H9 (cell line): ENCODE results near the gene TIMM22. TPM values are rescaled to one million over a fixed set of nuclear protein-coding genes. Genes with fewer than 3 reads are reported as not detected.

Source experiments
- DNase-seq: peaks from one replicate; pipeline ENCODE4 v3.0.0-alpha.2; 2017
- H2AFZ ChIP-seq: one replicate; pipeline ENCODE4 v1.6.1; 2013; ENCODE audit warnings: mild to moderate bottlenecking, low read length, control low read depth, moderate library complexity
- H2AK5ac ChIP-seq: 2 replicates; pipeline ENCODE4 v1.6.1; 2013; ENCODE audit warnings: low read length, control low read depth, mixed read lengths; ENCODE audit not compliant: insufficient read length
- H2BK120ac ChIP-seq: one replicate; pipeline ENCODE4 v1.6.1; 2013; ENCODE audit warnings: low read depth, mild to moderate bottlenecking, low read length, control low read depth, inconsistent platforms; ENCODE audit not compliant: poor library complexity, severe bottlenecking
- H2BK12ac ChIP-seq: 2 replicates; pipeline ENCODE4 v1.6.1; 2013; ENCODE audit warnings: low read length, control low read depth, mixed read lengths, low read depth; ENCODE audit not compliant: insufficient read length
- H2BK15ac ChIP-seq: 2 replicates; pipeline ENCODE4 v1.6.1; 2013; ENCODE audit warnings: low read depth, low read length, control low read depth
- H2BK20ac ChIP-seq: one replicate; pipeline ENCODE4 v1.6.1; 2013; ENCODE audit warnings: low read depth, mild to moderate bottlenecking, low read length, control low read depth, inconsistent platforms; ENCODE audit not compliant: poor library complexity, severe bottlenecking
- H2BK5ac ChIP-seq: 2 replicates; pipeline ENCODE4 v1.6.1; 2013; ENCODE audit warnings: low read length, control low read depth, mixed read lengths; ENCODE audit not compliant: insufficient read length
- H3K14ac ChIP-seq: 2 replicates; pipeline ENCODE4 v1.6.1; 2013; ENCODE audit warnings: low read length, control low read depth; ENCODE audit not compliant: insufficient read depth
- H3K18ac ChIP-seq: 2 replicates; pipeline ENCODE4 v1.6.1; 2013; ENCODE audit warnings: low read depth, mild to moderate bottlenecking, mixed read lengths, low read length, control low read depth; ENCODE audit not compliant: insufficient read length
- H3K23ac ChIP-seq: 2 replicates; pipeline ENCODE4 v1.6.1; 2013; ENCODE audit warnings: low read length, control low read depth, mixed read lengths, low read depth; ENCODE audit not compliant: insufficient read length
- H3K23me2 ChIP-seq: 2 replicates; pipeline ENCODE4 v1.6.1; 2013; ENCODE audit warnings: low read depth, mild to moderate bottlenecking, mixed read lengths, low read length, control low read depth; ENCODE audit not compliant: insufficient read length, poor library complexity, severe bottlenecking
- H3K27ac ChIP-seq: 2 replicates; pipeline ENCODE4 v1.5.1; 2013; ENCODE audit warnings: low read length, control low read depth, mixed read lengths, low read depth; ENCODE audit not compliant: insufficient read length
- H3K27me3 ChIP-seq: 2 replicates; pipeline ENCODE4 v1.6.1; 2013; ENCODE audit warnings: low read length, control low read depth, inconsistent platforms; ENCODE audit not compliant: insufficient read depth
- H3K4ac ChIP-seq: 2 replicates; pipeline ENCODE4 v1.6.1; 2013; ENCODE audit warnings: low read depth, mild to moderate bottlenecking, control low read depth, inconsistent platforms, low read length, moderate library complexity
- H3K4me1 ChIP-seq: 2 replicates; pipeline ENCODE4 v1.6.1; 2013; ENCODE audit warnings: low read length, control low read depth, inconsistent platforms; ENCODE audit not compliant: insufficient read depth
- H3K4me2 ChIP-seq: 2 replicates; pipeline ENCODE4 v1.6.1; 2013; ENCODE audit warnings: low read length, control low read depth, mixed read lengths; ENCODE audit not compliant: insufficient read length, insufficient read depth
- H3K56ac ChIP-seq: 2 replicates; pipeline ENCODE4 v1.6.1; 2013; ENCODE audit warnings: low read depth, mild to moderate bottlenecking, mixed read lengths, low read length, control low read depth; ENCODE audit not compliant: insufficient read length
- H3K79me1 ChIP-seq: 2 replicates; pipeline ENCODE4 v1.6.1; 2013; ENCODE audit warnings: low read depth, mild to moderate bottlenecking, moderate library complexity, low read length, control low read depth, inconsistent platforms; ENCODE audit not compliant: insufficient read depth, poor library complexity, severe bottlenecking
- H3K79me2 ChIP-seq: 2 replicates; pipeline ENCODE4 v1.6.1; 2013; ENCODE audit warnings: low read length, control low read depth, inconsistent platforms; ENCODE audit not compliant: insufficient read depth
- H3K9ac ChIP-seq: 2 replicates; pipeline ENCODE4 v1.6.1; 2013; ENCODE audit warnings: low read length, control low read depth, mixed read lengths; ENCODE audit not compliant: insufficient read length; ENCODE audit errors: extremely low read depth
- H3K9me3 ChIP-seq: one replicate; pipeline ENCODE4 v1.6.1; 2013; ENCODE audit warnings: low read depth, low read length, inconsistent platforms; ENCODE audit not compliant: control insufficient read depth
- H3T11ph ChIP-seq: one replicate; pipeline ENCODE4 v1.6.1; 2013; ENCODE audit warnings: mild to moderate bottlenecking, low read length, control low read depth, inconsistent platforms
- H4K20me1 ChIP-seq: one replicate; pipeline ENCODE4 v1.6.1; 2013; ENCODE audit not compliant: control insufficient read depth, insufficient read length, insufficient read depth
- H4K5ac ChIP-seq: 2 replicates; pipeline ENCODE4 v1.6.1; 2013; ENCODE audit warnings: low read depth, mild to moderate bottlenecking, mixed read lengths, low read length, control low read depth; ENCODE audit not compliant: insufficient read length
- H4K8ac ChIP-seq: replicated peaks from 2 replicates; pipeline ENCODE4 v1.6.1; 2013; ENCODE audit warnings: low read length, control low read depth, mixed read lengths, low read depth; ENCODE audit not compliant: insufficient read length
- H4K91ac ChIP-seq: 2 replicates; pipeline ENCODE4 v1.6.1; 2013; ENCODE audit warnings: low read depth, mild to moderate bottlenecking, moderate library complexity, mixed read lengths, low read length, control low read depth; ENCODE audit not compliant: insufficient read length
- H3K27ac Mint-ChIP-seq, 3 experiments: 2 replicates in 2 of 3; 3 replicates in 1 of 3; pipeline ENCODE4 v1.8.0; 2020 to 2021; ENCODE audit warnings: mixed read lengths in 3 of 3, mild to moderate bottlenecking in 1 of 3, moderate library complexity in 1 of 3
- H3K27me3 Mint-ChIP-seq: 2 replicates; pipeline ENCODE4 v1.8.0; 2021; ENCODE audit warnings: low read depth, mild to moderate bottlenecking, moderate library complexity, mixed read lengths
- H3K36me3 Mint-ChIP-seq, 3 experiments: 2 replicates in 2 of 3; 3 replicates in 1 of 3; pipeline ENCODE4 v1.8.0; 2020 to 2021; ENCODE audit warnings: low read depth in 3 of 3, mixed read lengths in 3 of 3; ENCODE audit not compliant: insufficient read depth in 1 of 3
- H3K4me1 Mint-ChIP-seq, 2 experiments: 2 replicates each; pipeline ENCODE4 v1.8.0; 2020; ENCODE audit warnings: mixed read lengths in 2 of 2
- H3K4me3 Mint-ChIP-seq, 2 experiments: 2 replicates in 1 of 2; 3 replicates in 1 of 2; pipeline ENCODE4 v1.8.0; 2020 to 2021; ENCODE audit warnings: mild to moderate bottlenecking in 2 of 2, mixed read lengths in 2 of 2, moderate library complexity in 1 of 2
- H3K9me3 Mint-ChIP-seq, 2 experiments: 2 replicates in 1 of 2; 3 replicates in 1 of 2; pipeline ENCODE4 v1.8.0; 2020; ENCODE audit warnings: mild to moderate bottlenecking in 2 of 2, mixed read lengths in 2 of 2, moderate library complexity in 1 of 2
- CTCF ChIP-seq: fragments of 200-600 bp; sonication (generic); conservative IDR thresholded peaks from 3 replicates; pipeline ENCODE4 v1.8.0; 2021; ENCODE audit warnings: antibody characterized with exemption, mild to moderate bottlenecking
- WGBS: extraction: QIAGEN DNeasy Blood & Tissue Kit; methylation state at CpG from one replicate; pipeline ENCODE4 v1.1.7; 2013; ENCODE audit warnings: missing lambda C conversion rate, low lambda C conversion rate, mixed read lengths; ENCODE audit not compliant: insufficient read length; ENCODE audit errors: extremely low coverage; 5-methylcytosine and 5-hydroxymethylcytosine counted together
- total RNA-seq: library from RNA; stranded (reverse); gene quantifications from 2 replicates; pipeline ENCODE4 v1.2.1, GENCODE V29; 2021

The TIMM22 gene
- total RNA-seq, 1 experiment from 2014 or later, result 23.0 TPM

DNA sequence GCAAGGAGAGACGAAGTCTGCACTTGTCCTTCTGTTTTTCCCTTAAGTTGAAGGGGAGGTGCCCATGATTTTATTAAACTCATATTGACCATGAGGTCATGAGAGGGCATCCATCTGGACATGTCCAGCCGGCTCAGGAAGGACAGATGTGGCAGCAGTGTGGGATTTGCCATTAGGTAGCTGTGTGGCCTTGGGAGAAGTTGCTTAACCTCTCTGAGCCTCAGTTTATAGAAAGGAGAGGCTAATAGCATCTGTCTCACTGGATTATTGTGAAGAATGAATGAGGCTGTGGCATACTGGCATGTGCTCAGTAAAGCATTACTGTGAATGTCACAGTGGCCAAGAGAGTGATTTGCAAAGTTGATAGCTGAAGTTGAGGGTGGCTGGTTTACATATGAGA lies 1.2 kb downstream of the TIMM22 start:
- no peak overlapping the region for H3T11ph ChIP-seq
- Mint-ChIP-seq H3K9me3 (peaks cover 3 to 10% of the 10 kb centered on the region in 2 experiments; a peak in 4 of 5 replicates), H3K36me3 (peaks cover 14 to 38% (median 37%) of the 10 kb centered on the region in 3 experiments; a peak in 6 of 7 replicates), H3K27me3 (peaks cover 11% of the 10 kb centered on the region), H3K4me1 (peaks cover 8% of the 10 kb centered on the region in 2 experiments), H3K27ac (no peak overlapping the region), H3K4me3 (peak overlapping the region; percentile 94 to 97)
- peaks cover 3% of the 10 kb centered on the region for H3K23me2 ChIP-seq
- H4K91ac ChIP-seq, result no peak overlapping the region
- no peak overlapping the region for H3K18ac ChIP-seq
- H3K27ac ChIP-seq, result no peak overlapping the region
- H3K9me3 ChIP-seq, result no peaks in the 10 kb centered on the region
- H4K5ac ChIP-seq, result no peak overlapping the region
- H3K23ac ChIP-seq, result no peak overlapping the region
- no peak for DNase-seq
- peak overlapping the region; percentile 95 for H3K4me2 ChIP-seq
- H2BK20ac ChIP-seq, result no peak overlapping the region
- no peak overlapping the region for H2AK5ac ChIP-seq
- no CpG with 5 or more reads among the region's 2 CpGs for WGBS
- peak overlapping the region; percentile 12 for H3K9ac ChIP-seq
- H3K27me3 ChIP-seq, result no peaks in the 10 kb centered on the region; the same call in 1 of the 2 replicates
- H2AFZ ChIP-seq, result no peak overlapping the region
- H2BK5ac ChIP-seq, result no peak overlapping the region
- no peaks in the 10 kb centered on the region for H3K79me1 ChIP-seq
- H3K14ac ChIP-seq, result no peak overlapping the region
- no peaks in the 10 kb centered on the region; the same call in 1 of the 2 replicates for H3K79me2 ChIP-seq
- H4K20me1 ChIP-seq, result no peaks in the 10 kb centered on the region
- no peak for TF ChIP-seq CTCF
- no peak overlapping the region for H2BK15ac ChIP-seq
- H2BK120ac ChIP-seq, result no peak overlapping the region
- no peak overlapping the region for H4K8ac ChIP-seq
- no peak overlapping the region for H3K56ac ChIP-seq
- no peak overlapping the region for H2BK12ac ChIP-seq
- H3K4ac ChIP-seq, result no peak overlapping the region
- H3K4me1 ChIP-seq, result peaks cover 2% of the 10 kb centered on the region; the same call in 1 of the 2 replicates
